ENCODE data around the gene NUTF2.

GRCh38 chr16:67811899-67812298, 34.8 kb upstream of the NUTF2 start:
- TF ChIP-seq CTCF (IDR thresholded peaks at IDR 0.05; ENCODE audit: poor library complexity): no peak
- TF ChIP-seq EZH2phosphoT487 (IDR thresholded peaks at IDR 0.05; ENCODE audit: low read depth, severe bottlenecking, unreplicated experiment): no peak
- no peak for TF ChIP-seq EZH2 (IDR thresholded peaks at IDR 0.05; ENCODE audit: borderline replicate concordance)

All from hepatocyte (in vitro differentiated cells).